T1000 (cell line): ENCODE results near the gene WDR90.

ENCODE experiments used
- DNase-seq: peaks from one replicate; lab custom pipeline; 2025; ENCODE audit warnings: mixed read lengths; lab: John Stamatoyannopoulos, UW

WDR90 gene

DNA sequence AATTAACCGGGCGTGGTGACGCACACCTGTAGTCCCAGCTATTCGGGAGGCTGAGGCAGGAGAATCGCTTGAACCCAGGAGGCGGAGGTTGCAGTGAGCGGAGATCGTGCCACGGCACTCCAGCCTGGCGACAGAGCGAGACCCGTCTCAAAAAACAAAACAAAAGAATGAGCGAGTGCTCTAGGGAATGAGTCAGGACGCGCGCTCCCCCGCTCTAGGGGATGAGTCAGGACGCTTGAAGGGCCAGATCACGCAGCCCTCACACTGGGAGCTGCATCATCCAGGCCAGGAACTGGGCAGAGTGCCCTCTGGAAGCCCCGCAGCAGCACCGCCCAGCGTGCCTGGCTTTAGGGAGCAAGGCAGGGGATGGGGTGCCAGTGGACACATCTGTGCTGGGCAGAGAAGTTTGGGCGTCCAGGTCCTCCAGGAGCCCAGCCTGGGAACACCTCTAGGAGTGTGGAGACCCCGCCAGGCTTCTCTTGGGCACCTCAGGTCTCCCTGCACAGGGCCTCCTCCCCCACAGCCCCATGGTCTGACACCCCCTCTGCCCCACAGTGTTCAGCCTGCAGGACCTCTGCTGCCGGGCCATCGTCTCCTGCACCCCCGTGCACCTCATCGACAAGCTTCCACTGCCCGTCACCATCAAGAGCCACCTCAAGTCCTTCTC is 22.2 kb upstream of the WDR90 start:
- DNase-seq = peak; percentile 91

DNA sequence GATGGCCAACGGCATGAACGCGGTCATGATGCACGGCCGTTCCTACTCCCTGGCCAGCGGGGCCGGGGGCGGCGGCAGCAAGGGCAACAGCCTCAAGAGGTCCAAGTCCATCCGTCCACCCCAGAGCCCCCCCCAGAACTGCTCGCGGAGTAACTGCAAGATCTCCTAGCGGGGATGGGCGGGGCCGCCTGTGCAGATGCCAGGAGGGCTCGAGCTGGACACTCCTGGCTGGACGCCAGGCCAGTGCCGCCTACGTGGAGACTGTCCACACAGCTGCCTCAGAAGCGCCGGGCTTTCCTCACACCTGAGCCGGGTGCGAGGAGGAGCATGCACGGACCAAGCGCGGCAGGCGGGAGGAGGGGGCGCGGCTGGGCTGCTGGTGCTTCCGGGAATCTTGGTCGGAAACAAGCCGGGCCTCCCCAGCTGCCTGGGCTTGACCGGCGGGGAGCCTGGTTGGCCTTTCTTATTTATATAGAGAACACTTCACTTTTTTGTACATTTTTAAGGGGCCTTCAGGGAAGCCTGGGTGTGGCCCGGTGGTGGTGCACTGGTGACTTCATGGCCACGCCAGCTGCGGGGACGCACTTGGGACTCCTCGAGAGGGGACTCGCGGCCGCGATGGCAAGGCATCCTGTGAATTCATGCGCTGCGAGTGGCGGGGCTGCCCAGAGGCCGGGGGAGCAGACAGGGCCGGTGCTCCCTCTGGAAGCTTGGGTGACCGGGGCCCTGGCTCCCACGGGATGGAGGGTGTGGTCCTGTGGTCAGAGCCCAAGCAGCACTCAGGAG is 21.5 kb upstream of the WDR90 start:
- no peak for DNase-seq

DNA sequence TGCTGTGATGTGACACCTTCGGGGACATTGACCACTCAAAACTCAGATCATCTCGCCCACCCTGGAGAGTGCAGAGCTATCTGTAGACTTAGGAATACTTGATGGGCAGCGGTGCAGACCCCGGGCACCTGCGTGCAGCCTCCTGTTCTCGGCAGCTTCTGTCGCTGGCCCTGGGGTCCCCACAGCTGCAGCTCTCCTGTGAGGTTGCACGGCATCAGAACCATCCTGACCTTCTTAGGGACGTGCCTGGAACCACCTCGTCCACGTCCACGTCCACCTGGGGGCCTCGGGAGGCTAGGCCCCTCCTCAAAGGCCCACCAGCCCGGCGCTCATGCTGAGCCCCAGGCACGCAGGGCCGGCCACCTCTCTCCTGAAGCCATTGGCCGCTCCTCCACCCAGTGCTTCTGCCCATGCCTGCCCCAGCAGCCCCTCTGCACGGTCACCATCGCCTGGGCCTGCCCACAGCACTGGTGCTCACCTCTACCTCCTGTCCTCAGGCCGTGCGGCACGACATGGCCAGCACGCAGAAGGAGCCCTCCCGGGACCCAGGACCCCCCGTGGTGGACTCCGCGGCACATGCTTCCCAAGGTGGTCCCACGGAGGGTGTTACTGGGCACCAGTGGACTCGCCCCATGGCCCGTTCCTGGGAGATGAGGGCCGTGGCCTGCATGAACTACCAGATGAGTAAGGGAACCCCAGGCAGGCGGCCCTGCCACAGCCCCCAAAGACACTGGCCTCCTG is 20.7 kb upstream of the WDR90 start:
- no peak for DNase-seq

DNA sequence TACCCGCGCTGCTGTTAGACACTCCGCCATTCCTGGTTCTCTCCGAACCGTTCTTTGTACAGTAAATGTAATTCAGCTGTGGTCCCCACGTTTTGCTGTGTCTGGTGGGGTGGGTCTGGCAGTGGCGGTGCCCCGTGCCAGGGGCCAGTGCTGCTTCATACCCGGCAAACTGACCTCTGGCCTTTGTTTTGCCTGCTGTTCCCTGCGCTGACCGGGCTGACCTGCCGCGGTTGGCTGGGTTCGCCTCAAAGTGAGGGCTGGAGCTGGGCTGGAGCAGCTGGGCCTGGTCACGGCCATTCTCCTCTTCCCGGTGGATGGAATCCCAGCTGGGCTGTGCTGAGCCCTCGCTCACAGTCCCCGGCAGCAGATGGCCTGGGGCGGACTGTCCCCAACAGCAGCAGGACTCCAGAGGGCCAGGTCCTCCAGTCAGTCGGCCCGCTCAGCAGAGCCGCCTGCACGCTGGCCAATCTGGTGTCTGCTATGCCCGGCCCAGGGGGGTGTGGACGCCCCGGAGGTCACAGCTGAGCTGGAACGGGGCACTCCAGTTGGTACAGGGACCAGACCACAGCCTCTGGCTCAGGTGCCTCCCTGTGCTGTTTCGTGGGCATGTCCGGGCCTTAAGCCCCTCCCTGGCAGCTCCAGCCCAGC is 19.9 kb upstream of the WDR90 start:
- no peak for DNase-seq

- no peak for DNase-seq
Measured at GRCh38 chr16:629833-630248, 19.3 kb upstream of the WDR90 start.

DNA sequence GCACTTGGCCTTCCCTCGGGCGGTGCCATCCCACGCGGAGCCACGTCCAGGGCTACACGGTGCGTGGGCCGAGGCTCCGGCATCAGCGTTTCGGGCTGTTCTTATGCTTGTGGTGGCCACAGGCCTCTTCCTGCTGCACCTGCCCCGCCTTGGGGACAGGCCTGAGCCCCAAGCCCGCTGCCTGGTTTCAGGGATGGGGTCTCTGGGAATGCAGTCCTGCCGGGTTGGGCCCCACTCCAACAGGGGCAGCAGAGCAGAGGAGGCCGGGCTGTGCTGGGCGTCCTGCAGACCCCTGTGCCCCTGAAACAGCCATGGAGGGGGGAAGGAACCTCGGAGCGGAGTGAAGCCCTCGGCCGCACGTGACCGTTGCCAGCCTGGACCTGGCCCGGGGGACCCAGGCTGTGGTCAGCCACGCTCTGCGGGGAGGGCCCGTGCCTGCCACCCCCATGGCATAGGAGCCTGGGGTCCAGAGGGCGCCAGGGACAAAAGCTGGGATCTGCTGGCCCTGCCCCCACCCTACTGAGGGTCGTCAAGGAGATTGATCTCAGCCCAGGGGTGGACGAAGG is 18.8 kb upstream of the WDR90 start:
- DNase-seq = no peak

DNA sequence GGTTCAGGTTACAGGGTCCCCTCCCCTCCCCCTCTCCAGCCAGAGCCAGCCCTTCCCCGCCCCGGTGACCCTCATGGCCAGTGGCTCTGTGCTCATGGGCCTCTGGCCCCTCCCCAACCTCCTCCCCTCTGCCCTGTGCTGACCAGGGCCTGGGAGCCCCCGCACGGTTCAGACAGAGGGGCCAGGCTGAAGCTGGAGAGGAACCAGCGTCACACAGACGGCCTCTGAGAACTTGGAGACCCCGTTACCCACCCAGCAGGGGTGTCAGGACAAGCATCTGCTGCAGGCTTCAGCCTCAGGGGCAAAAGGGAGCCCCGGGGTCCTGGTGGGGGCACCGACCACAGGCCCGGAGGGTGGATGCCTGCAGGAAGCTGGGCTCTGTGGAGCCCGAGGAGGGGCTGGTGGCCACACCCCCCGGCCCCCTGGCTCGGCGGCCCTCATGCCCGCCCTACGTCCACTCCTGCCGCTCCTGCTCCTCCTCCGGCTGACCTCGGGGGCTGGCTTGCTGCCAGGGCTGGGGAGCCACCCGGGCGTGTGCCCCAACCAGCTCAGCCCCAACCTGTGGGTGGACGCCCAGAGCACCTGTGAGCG is 18.3 kb upstream of the WDR90 start, which contains the start of gene WFIKKN1:
TSS of gene WFIKKN1 (plus strand) at position 171 of the 591 bp plus-strand sequence. CDS start at position 440, 269 bp downstream.
- no peak for DNase-seq

GRCh38 chr16:631808-632358 is 17.3 kb upstream of the WDR90 start:
- DNase-seq = no peak

DNA sequence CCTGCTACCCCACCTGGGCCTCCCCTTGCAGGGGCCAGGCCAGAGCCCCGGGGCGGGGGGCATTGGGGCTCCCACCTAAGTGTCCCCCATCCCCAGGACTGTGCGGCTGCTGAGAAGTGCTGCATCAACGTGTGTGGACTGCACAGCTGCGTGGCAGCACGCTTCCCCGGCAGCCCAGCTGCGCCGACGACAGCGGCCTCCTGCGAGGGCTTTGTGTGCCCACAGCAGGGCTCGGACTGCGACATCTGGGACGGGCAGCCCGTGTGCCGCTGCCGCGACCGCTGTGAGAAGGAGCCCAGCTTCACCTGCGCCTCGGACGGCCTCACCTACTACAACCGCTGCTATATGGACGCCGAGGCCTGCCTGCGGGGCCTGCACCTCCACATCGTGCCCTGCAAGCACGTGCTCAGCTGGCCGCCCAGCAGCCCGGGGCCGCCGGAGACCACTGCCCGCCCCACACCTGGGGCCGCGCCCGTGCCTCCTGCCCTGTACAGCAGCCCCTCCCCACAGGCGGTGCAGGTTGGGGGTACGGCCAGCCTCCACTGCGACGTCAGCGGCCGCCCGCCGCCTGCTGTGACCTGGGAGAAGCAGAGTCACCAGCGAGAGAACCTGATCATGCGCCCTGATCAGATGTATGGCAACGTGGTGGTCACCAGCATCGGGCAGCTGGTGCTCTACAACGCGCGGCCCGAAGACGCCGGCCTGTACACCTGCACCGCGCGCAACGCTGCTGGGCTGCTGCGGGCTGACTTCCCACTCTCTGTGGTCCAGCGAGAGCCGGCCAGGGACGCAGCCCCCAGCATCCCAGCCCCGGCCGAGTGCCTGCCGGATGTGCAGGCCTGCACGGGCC is 16.5 kb upstream of the WDR90 start:
- no peak for DNase-seq

DNA sequence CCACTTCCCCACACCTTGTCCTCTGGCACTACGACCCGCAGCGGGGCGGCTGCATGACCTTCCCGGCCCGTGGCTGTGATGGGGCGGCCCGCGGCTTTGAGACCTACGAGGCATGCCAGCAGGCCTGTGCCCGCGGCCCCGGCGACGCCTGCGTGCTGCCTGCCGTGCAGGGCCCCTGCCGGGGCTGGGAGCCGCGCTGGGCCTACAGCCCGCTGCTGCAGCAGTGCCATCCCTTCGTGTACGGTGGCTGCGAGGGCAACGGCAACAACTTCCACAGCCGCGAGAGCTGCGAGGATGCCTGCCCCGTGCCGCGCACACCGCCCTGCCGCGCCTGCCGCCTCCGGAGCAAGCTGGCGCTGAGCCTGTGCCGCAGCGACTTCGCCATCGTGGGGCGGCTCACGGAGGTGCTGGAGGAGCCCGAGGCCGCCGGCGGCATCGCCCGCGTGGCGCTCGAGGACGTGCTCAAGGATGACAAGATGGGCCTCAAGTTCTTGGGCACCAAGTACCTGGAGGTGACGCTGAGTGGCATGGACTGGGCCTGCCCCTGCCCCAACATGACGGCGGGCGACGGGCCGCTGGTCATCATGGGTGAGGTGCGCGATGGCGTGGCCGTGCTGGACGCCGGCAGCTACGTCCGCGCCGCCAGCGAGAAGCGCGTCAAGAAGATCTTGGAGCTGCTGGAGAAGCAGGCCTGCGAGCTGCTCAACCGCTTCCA is 15.7 kb upstream of the WDR90 start:
- DNase-seq = no peak

DNA sequence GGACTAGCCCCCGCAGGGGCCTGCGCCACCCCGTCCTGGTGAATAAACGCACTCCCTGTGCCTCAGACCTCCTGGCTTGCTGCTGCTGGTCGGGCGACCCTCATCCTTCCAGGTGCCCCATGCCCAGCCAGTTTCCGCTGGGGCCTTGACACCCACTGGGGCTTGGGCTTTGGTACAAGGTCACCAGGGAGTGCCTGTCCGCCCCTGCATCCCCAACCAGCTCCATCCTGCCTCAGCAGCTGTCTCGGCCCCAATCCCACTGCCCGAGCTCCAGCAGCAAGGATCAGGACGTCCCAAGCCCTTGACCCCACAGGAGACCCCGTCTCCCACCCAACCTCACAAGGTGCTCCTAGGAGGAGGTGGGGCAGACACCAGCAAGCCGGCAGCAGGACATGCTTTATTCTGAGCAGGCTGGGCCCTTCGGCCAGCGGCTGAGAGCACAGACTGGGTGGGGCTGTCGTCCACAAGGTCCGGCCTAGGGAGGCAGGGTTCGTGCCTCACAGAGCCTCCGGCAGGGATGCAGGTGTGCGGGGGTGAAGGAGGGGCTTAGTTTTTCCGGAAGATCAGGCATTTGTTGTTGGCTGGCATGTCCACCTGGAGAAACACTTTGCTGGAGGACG is 15.0 kb upstream of the WDR90 start:
- no peak for DNase-seq

DNA sequence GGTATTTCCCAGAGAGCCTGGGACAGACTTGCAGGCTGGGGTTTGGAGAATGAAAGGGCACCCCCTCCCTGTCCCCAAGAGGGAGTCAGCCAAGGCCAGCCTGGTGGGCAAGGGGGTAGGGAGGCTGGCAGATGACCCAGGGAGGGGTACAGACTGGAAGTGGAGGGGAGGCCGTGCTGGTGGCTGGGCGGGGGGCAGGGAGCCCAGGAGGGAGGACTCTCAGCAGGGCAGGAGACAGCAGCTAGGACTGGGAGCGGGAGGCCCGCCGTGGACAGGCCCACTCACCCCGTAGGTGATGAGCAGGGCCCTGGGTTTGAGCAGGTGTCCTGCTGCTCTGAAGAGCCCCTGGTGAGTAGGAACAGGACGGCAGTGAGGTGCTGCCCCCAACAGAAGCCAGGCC is 14.2 kb upstream of the WDR90 start:
- no peak for DNase-seq

- no peak for DNase-seq
Measured at GRCh38 chr16:635573-636205, 13.5 kb upstream of the WDR90 start.

GRCh38 chr16:636206-637080 is 12.7 kb upstream of the WDR90 start, which contains the start of gene METTL26:
TSS of gene METTL26 (minus strand) at chr16:636305. CDS start at chr16:636290, 15 bp downstream.
- peak; percentile 95 for DNase-seq

- DNase-seq = no peak
Measured at GRCh38 chr16:637081-638018, 11.8 kb upstream of the WDR90 start.

DNA sequence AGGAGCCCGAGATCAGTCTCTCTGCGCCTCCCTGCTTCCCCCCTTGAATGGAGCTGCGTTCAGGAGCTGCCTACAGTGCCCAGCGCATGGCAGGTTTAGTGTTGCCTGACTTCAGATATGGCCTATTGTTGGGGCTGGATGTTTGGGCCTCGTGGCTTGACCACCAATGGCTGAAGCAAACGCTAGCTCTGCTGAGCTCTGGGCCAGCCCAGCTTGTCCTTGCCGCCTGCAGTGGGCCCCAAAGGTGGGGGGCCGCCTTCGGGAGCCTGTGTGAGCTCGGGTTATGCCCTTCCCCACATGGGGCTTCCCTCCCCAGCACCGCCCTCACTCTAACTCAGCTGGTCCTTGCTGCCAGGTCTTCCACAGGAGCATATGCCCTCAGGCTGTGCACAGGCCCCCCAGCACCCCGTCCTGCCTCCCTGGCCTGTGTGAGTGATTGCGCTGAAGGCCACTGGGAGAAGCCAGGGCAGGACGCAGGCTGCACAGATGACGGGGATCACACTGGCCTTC is 11.1 kb upstream of the WDR90 start:
- DNase-seq = no peak
